IPS DF 6.9 (cell line): ENCODE data around the gene SLC47A2.
"Not testable (repeated sequence)": the region's sequence is repeated elsewhere in the genome, so short reads cannot be mapped to it uniquely, and the experiment has no call there.

ENCODE experiments used
- DNase-seq: peaks from one replicate; pipeline ENCODE4 v3.0.0-alpha.2; 2013; ENCODE audit warnings: low read depth, low spot score
- H3K27ac ChIP-seq: one replicate; pipeline ENCODE4 v1.5.1; 2013; ENCODE audit warnings: low read length, control low read depth
- H3K27me3 ChIP-seq: 2 replicates; pipeline ENCODE4 v1.6.1; 2013; ENCODE audit warnings: mild to moderate bottlenecking, low read length; ENCODE audit not compliant: control insufficient read depth, insufficient read depth
- H3K36me3 ChIP-seq: 2 replicates; pipeline ENCODE4 v1.6.1; 2013; ENCODE audit warnings: low read length; ENCODE audit not compliant: control insufficient read depth, insufficient read depth
- H3K4me1 ChIP-seq: 2 replicates; pipeline ENCODE4 v1.6.1; 2013; ENCODE audit warnings: low read length; ENCODE audit not compliant: control insufficient read depth, insufficient read depth
- H3K4me3 ChIP-seq: 2 replicates; pipeline ENCODE4 v1.5.1; 2013; ENCODE audit warnings: mild to moderate bottlenecking, low read length
- H3K9me3 ChIP-seq: 2 replicates; pipeline ENCODE4 v1.6.1; 2013; ENCODE audit warnings: low read length, inconsistent platforms; ENCODE audit not compliant: control insufficient read depth, insufficient read depth
- WGBS: extraction: QIAGEN DNeasy Blood & Tissue Kit; methylation state at CpG from one replicate; pipeline ENCODE4 v1.1.7; 2013; ENCODE audit warnings: mixed read lengths, missing lambda C conversion rate; ENCODE audit not compliant: insufficient read length, insufficient coverage; 5-methylcytosine and 5-hydroxymethylcytosine counted together

The SLC47A2 gene

DNA sequence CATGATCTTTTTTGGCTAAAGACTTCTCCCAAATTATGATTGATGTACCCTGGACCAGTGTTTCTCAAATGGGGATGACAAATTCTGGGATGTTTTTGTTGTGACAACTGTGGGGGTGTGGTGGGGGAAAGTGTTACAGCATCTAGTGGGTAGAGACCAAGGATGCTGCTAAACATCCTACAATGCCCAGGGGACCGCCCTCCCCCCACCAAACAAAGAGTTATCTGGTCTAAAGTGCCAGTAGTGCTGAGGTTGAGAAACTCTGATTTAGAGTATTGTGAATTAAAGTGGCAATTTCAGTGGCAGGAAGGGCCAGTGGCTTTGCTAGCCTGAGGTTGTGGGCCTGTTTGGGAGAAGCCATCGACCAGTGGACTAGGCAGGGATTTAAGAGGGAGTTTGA is 33.3 kb downstream of the SLC47A2 start:
- H3K4me3 ChIP-seq, result no peak overlapping the region
- no peaks in the 10 kb centered on the region for H3K4me1 ChIP-seq
- DNase-seq, result no peak
- WGBS, result no CpG with 5 or more reads among the region's 2 CpGs
- peaks cover 7% of the 10 kb centered on the region; the same call in 1 of the 2 replicates for H3K36me3 ChIP-seq
- H3K27ac ChIP-seq, result no peak overlapping the region
- H3K9me3 ChIP-seq, result peaks cover 1% of the 10 kb centered on the region; the same call in 1 of the 2 replicates
- H3K27me3 ChIP-seq, result no peaks in the 10 kb centered on the region

DNA sequence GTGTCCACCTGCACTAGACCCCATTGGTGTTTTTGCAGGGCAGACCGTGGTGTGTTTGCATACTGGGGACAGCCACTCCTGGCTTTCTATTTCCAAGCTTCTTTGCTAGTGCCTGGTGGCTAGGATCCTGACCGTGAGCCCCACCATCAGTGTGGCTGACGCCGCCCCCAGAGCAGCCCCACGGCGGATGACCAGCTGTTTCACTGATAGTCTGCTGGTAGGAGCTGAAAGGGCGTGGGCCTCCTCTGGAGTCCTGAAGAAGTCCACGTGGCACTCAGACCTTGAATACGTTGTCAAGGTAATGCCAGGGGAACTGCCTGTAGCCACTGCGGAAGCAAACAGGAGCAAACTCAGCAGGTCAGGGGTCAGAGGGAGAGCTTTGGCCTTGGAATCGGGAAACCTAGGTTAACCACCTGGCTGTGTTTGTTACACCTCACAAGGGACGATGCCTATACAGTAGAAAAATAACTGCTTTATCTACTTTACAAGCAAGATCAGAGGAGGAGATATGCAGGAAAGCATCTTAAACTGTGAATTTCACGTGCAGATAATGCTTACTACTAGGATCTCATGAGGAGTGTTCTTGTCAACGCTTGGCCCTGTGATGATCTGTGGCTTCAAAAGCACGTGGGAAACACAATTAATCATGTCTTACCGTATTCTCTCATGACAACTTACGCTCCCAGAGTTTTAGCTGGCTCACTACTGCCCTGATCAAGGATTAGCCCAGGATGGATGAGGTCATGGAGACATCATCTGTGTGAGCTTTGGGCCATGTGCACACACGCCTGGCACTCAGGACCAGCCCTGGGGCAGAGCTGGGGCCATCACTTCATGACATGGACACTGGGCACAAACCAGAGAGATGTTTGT is 37.6 kb downstream of the SLC47A2 start:
- Histone ChIP-seq H3K27ac (no peak overlapping the region), H3K36me3 (peaks cover 15% of the 10 kb centered on the region; the same call in 1 of the 2 replicates), H3K9me3 (peaks cover 6% of the 10 kb centered on the region), H3K27me3 (no peaks in the 10 kb centered on the region), H3K4me1 (no peaks in the 10 kb centered on the region), H3K4me3 (no peak overlapping the region)
- DNase-seq, result no peak
- WGBS, result no CpG with 5 or more reads among the region's 18 CpGs

DNA sequence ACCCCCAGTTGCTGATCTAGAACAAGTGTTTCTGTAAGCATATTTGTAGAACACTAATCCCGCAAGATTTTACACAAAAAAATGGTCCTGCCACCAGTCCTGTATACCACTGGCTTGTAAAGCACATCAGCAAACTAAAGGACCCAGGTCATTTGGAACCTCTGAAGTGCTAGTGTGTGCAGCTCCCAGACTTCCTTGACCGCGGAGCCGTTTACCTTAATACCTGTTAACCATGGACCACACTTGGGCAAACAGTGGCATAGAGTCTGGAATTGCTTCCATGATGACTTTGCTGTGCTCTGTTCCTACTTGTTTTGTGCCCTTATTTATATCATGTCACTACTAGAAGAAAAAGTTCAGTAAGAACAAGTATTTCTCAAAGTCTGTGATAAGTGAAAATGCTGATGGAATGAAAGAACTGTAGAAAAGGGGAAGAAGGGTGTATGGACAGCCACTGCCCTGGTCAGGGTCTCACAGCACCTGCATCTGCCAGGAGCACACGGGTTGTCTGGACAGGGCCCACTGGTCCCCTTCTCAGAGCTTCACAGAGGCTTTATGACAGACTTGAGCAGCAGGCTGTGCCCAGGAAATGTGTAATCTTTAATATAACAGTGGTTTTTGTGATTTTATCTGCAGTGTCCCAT is 38.5 kb downstream of the SLC47A2 start:
- no peak overlapping the region for H3K4me3 ChIP-seq
- no peaks in the 10 kb centered on the region for H3K27me3 ChIP-seq
- H3K4me1 ChIP-seq, result no peaks in the 10 kb centered on the region
- no CpG with 5 or more reads among the region's 5 CpGs for WGBS
- H3K27ac ChIP-seq, result no peak overlapping the region
- DNase-seq, result peak; percentile 9
- H3K9me3 ChIP-seq, result peaks cover 6% of the 10 kb centered on the region
- peaks cover 15% of the 10 kb centered on the region; the same call in 1 of the 2 replicates for H3K36me3 ChIP-seq

DNA sequence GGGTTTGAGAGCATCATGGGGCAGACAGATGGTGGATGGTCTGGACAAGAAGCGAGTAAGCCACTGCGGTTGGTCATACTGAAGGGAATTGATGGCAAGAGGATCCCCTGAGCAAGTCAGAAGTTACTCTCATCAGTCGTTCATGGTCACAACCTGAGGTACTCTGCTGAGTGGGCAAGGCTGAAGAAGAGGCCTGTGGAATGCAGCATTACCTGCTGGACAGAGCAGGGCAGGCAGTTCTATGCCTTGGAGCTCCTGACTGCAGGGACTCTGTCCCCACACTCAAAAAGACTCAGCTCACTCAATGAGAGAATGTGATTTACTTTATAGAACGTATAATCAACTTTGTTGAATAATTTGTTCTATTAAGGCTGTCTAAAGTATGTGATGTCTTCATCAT is 39.5 kb downstream of the SLC47A2 start:
- no peak for DNase-seq
- no CpG with 5 or more reads among the region's 4 CpGs for WGBS
- H3K27ac ChIP-seq, result no peak overlapping the region

DNA sequence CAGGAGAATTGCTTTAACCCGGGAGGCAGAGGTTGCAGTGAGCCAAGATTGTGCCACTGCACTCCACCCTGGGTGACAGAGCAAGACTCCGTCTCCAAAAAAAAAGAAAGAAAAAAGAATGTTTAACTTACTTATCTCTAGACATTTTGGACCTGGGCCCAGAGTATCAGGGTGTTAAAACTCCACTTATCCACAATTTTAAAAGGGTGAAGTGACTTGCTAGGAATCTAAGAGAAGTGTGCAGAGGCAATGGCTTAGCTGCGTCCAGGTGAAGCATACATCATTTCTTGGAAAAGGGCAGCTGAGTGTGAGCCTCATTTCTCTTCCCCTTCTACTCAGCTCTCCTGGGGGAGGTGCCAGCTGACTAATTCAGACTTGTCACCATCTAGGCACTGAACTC is 42.8 kb downstream of the SLC47A2 start:
- H3K9me3 ChIP-seq, result peaks cover 5% of the 10 kb centered on the region
- no peak overlapping the region for H3K4me3 ChIP-seq
- H3K4me1 ChIP-seq, result no peaks in the 10 kb centered on the region
- no peak for DNase-seq
- H3K27ac ChIP-seq, result no peak overlapping the region
- WGBS, result no CpG with 5 or more reads among the region's 3 CpGs
- H3K36me3 ChIP-seq, result peaks cover 9% of the 10 kb centered on the region; the same call in 1 of the 2 replicates
- no peaks in the 10 kb centered on the region for H3K27me3 ChIP-seq

More for the DNA sequence above, 39.5 kb downstream of the SLC47A2 start:
- Histone ChIP-seq H3K9me3 (peaks cover 6% of the 10 kb centered on the region), H3K4me3 (no peak overlapping the region), H3K36me3 (peaks cover 15% of the 10 kb centered on the region; the same call in 1 of the 2 replicates), H3K27me3 (no peaks in the 10 kb centered on the region), H3K4me1 (no peaks in the 10 kb centered on the region)

DNA sequence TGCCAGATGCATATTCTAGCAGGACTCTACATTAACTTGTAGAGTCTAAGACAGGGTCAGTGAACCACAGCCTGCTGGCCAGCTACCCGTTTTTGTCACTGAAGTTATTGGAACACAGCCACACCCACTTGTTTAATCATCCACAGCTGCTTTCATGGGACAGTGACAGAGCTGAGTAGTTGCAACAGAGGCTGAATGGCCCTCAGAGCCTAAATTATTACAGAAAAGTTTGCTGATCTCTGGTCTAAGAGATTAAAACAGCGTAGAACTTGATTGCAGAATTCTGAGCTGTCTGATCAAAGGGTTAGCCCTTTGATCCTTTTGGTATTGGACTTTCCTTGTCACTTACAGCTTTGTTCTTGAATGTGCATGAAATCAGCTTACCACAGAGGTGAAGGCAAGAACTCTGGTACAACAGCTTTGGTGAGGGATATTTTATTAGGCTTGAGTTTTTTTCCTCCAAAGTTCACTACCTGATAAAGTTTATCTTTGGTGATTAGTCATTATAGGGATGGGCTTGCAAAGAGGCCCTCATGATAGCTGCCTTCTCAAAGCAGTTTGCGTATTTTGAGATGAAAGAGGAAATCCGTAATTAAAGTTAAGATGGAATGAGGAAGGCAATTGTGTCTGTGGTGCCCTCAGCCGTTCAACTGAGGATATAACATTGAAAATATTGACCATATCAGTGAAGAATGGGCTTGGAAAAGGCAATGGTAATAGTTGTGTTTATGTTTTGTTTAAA is 44.2 kb downstream of the SLC47A2 start:
- WGBS, result no CpG with 5 or more reads among the region's 5 CpGs
- peaks cover 9% of the 10 kb centered on the region; the same call in 1 of the 2 replicates for H3K36me3 ChIP-seq

DNA sequence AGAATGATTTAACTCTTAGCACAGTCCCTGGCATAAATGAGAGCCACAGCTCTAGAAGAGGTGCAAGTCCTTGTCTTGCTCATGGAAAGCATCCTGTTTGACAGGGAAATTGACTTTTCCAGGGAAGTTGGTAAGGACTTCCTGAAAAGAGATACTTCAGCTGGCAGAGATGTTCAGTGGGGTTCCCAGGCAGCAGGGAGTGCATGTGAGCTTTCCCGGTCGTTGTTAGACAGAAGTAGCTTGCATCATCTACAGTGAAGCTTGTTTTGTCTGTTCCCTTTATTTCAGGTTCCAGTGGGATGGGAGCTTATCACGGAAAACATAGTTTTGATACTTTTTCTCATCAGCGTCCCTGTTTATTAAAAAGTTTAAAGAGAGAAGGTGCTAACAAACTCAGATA is 45.0 kb downstream of the SLC47A2 start:
- H3K4me1 ChIP-seq, result no peaks in the 10 kb centered on the region
- no peaks in the 10 kb centered on the region for H3K9me3 ChIP-seq
- no peak overlapping the region for H3K4me3 ChIP-seq
- H3K27ac ChIP-seq, result no peak overlapping the region
- H3K27me3 ChIP-seq, result no peaks in the 10 kb centered on the region
- no peak for DNase-seq
- peaks cover 4% of the 10 kb centered on the region; the same call in 1 of the 2 replicates for H3K36me3 ChIP-seq
- WGBS, result no CpG with 5 or more reads among the region's 4 CpGs

More for the DNA sequence above, 44.2 kb downstream of the SLC47A2 start:
- no peaks in the 10 kb centered on the region for H3K4me1 ChIP-seq
- H3K27me3 ChIP-seq, result no peaks in the 10 kb centered on the region
- H3K27ac ChIP-seq, result no peak overlapping the region
- H3K9me3 ChIP-seq, result peaks cover 3% of the 10 kb centered on the region; the same call in 1 of the 2 replicates
- no peak overlapping the region for H3K4me3 ChIP-seq
- DNase-seq, result no peak

DNA sequence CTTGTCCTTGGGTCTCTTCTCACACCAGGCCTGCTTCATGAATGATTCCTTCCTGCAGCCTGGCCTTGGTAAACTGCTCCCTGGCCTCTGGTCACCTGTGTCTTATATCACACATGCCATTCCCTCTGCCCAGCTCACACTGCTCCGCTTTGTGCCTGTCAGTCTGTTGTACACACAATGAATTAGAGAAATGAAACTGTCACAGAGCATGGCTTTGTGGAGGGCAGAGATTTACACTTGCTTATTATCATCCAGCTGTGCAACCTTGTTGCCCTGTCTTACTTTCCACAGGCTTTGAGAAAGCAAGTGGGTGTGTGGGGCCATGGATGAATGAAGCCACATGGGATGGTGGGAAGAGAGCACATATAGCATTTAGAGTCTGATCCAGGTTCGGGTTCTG is 45.5 kb downstream of the SLC47A2 start:
- no CpG with 5 or more reads among the region's 2 CpGs for WGBS
- no peak for DNase-seq
- H3K4me3 ChIP-seq, result no peak overlapping the region
- no peak overlapping the region for H3K27ac ChIP-seq
- peaks cover 3% of the 10 kb centered on the region; the same call in 1 of the 2 replicates for H3K36me3 ChIP-seq
- no peaks in the 10 kb centered on the region for H3K27me3 ChIP-seq
- no peaks in the 10 kb centered on the region for H3K9me3 ChIP-seq
- H3K4me1 ChIP-seq, result no peaks in the 10 kb centered on the region

DNA sequence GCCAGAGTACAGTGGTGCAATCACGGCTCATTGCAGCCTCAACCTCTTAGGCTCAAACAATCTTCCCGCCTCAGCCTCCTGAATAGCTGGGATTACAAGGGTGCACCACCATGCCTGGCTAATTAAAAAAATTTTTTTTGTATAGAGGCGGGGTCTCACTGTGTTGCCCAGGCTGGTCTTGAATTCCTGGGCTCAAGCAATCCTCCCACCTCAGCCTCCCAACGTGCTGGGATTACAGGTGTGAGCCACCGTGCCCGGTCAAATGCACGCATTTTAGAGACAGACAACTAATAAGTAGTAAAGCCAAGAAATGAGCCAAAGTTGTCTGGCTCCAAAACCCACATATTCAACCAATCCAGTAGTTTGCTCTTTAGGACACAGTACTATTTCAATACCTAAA is 46.7 kb downstream of the SLC47A2 start:
- H3K9me3 ChIP-seq, DNase-seq, H3K27ac ChIP-seq, H3K27me3 ChIP-seq, H3K4me1 ChIP-seq, H3K36me3 ChIP-seq, H3K4me3 ChIP-seq: not testable (repeated sequence)
- WGBS, result no CpG with 5 or more reads among the region's 7 CpGs

DNA sequence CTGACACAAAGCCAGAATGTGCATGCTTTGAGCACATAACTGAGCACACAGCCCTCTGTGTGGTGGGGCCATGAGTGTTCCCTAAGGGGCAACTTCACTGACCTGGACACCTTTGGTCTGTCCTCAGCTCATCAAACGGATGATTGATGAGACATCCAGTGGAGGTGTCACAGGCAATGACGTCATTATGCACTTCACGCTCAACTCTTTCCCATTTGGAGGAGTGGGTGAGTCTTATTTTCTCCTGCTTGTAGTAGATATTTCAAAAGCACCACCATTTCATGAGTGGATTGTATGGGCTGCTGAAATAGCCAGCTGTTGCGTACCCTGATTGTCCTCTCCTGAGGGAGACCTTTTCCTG is 51.6 kb downstream of the SLC47A2 start:
- no peaks in the 10 kb centered on the region for H3K4me1 ChIP-seq
- no peaks in the 10 kb centered on the region for H3K9me3 ChIP-seq
- H3K4me3 ChIP-seq, result no peak overlapping the region
- no peak for DNase-seq
- H3K27ac ChIP-seq, result no peak overlapping the region
- WGBS, result no CpG with 5 or more reads among the region's 4 CpGs
- H3K36me3 ChIP-seq, result peaks cover 5% of the 10 kb centered on the region; the same call in 1 of the 2 replicates
- H3K27me3 ChIP-seq, result no peaks in the 10 kb centered on the region
